OCI-LY1 (cell line): ENCODE data around the gene RAB29.

Experiments
- CTCF ChIP-seq: fragments of 200-600 bp; sonication (generic), shearing (Covaris generic); IDR thresholded peaks from 2 replicates; pipeline ENCODE4 v1.5.1; 2017; ENCODE audit warnings: mild to moderate bottlenecking, antibody characterized with exemption, low read length, moderate library complexity, mixed read lengths
- EZH2 ChIP-seq: fragments of 200-600 bp; sonication (generic), shearing (Covaris generic); IDR thresholded peaks from 2 replicates; pipeline ENCODE4 v1.8.0; 2017; ENCODE audit warnings: borderline replicate concordance, mixed run types, mild to moderate bottlenecking, antibody characterized with exemption, low read length, moderate library complexity, mixed read lengths

GRCh38 chr1:205729945-205730610 is 45.2 kb downstream of the RAB29 start:
- TF ChIP-seq CTCF (no peak), EZH2 (no peak)
